ENCODE measurements around the gene NUP93. TPM values are rescaled to one million over a fixed set of nuclear protein-coding genes. Genes with fewer than 3 reads are reported as not detected.

The NUP93 gene
- total RNA-seq, 3 donors from 2014 or later: 29.4 to 48.8 (median 32.6) TPM

GRCh38 chr16:56763291-56763916 lies 33.5 kb downstream of the NUP93 start:
- H3K4me1 ChIP-seq: no peaks in the 10 kb centered on the region
- intact Hi-C loops (cut with DNase I; ENCODE audit: low total_unique reads): no loop called here
- H3K9me3 ChIP-seq: no peaks in the 10 kb centered on the region
- H3K27me3 ChIP-seq: no peaks in the 10 kb centered on the region
- no peak overlapping the region for H3K4me3 ChIP-seq
- H3K27ac ChIP-seq: no peak overlapping the region
- DNase-seq (ENCODE audit: low spot score in 2 of 2): no peak
- no peaks in the 10 kb centered on the region for H3K36me3 ChIP-seq
- no peak for TF ChIP-seq POLR2AphosphoS5 (IDR thresholded peaks at IDR 0.05)
- no peak for TF ChIP-seq CTCF (IDR thresholded peaks at IDR 0.05)
- TF ChIP-seq POLR2A (IDR thresholded peaks at IDR 0.05): no peak

GRCh38 chr16:56764835-56765234 lies 34.9 kb downstream of the NUP93 start:
- no peaks in the 10 kb centered on the region for H3K9me3 ChIP-seq
- intact Hi-C loops (cut with DNase I; ENCODE audit: low total_unique reads): loop anchor here (5.0 kb wide), 1 partner anchor 533 kb away; no protein-coding TSS in a partner anchor
- TF ChIP-seq POLR2AphosphoS5 (IDR thresholded peaks at IDR 0.05): no peak
- TF ChIP-seq POLR2A (IDR thresholded peaks at IDR 0.05): no peak
- TF ChIP-seq CTCF (IDR thresholded peaks at IDR 0.05): no peak
- H3K36me3 ChIP-seq: no peaks in the 10 kb centered on the region
- no peak for DNase-seq (ENCODE audit: low spot score in 2 of 2)
- no peaks in the 10 kb centered on the region for H3K4me1 ChIP-seq
- no peak overlapping the region for H3K27ac ChIP-seq
- H3K27me3 ChIP-seq: no peaks in the 10 kb centered on the region
- H3K4me3 ChIP-seq: no peak overlapping the region

- Histone ChIP-seq H3K4me3 (no peak overlapping the region), H3K4me1 (no peaks in the 10 kb centered on the region), H3K9me3 (no peaks in the 10 kb centered on the region), H3K27ac (no peak overlapping the region), H3K36me3 (no peaks in the 10 kb centered on the region), H3K27me3 (no peaks in the 10 kb centered on the region)
- TF ChIP-seq CTCF (IDR thresholded peaks at IDR 0.05) (no peak), POLR2AphosphoS5 (IDR thresholded peaks at IDR 0.05) (no peak), POLR2A (IDR thresholded peaks at IDR 0.05) (no peak)
- intact Hi-C loops (cut with DNase I; ENCODE audit: low total_unique reads): loop anchor here (5.0 kb wide), 1 partner anchor 534 kb away; no protein-coding TSS in a partner anchor
- DNase-seq (ENCODE audit: low spot score in 2 of 2): no peak
Measured at GRCh38 chr16:56765949-56766348, 36.0 kb downstream of the NUP93 start.

GRCh38 chr16:56767024-56767423 lies 37.1 kb downstream of the NUP93 start:
- Histone ChIP-seq H3K4me1 (no peaks in the 10 kb centered on the region), H3K9me3 (no peaks in the 10 kb centered on the region), H3K27me3 (no peaks in the 10 kb centered on the region), H3K27ac (no peak overlapping the region), H3K36me3 (no peaks in the 10 kb centered on the region), H3K4me3 (no peak overlapping the region)
- TF ChIP-seq CTCF (IDR thresholded peaks at IDR 0.05) (no peak), POLR2A (IDR thresholded peaks at IDR 0.05) (no peak), POLR2AphosphoS5 (IDR thresholded peaks at IDR 0.05) (no peak)
- intact Hi-C loops (cut with DNase I; ENCODE audit: low total_unique reads): loop anchor here (5.0 kb wide), 1 partner anchor 535 kb away; no protein-coding TSS in a partner anchor
- no peak for DNase-seq (ENCODE audit: low spot score in 2 of 2)

- H3K4me3 ChIP-seq: no peak overlapping the region
- H3K36me3 ChIP-seq: no peaks in the 10 kb centered on the region
- intact Hi-C loops (cut with DNase I; ENCODE audit: low total_unique reads): loop anchor here (5.0 kb wide), 1 partner anchor 537 kb away; no protein-coding TSS in a partner anchor
- no peaks in the 10 kb centered on the region for H3K27me3 ChIP-seq
- DNase-seq (ENCODE audit: low spot score in 2 of 2): no peak
- H3K27ac ChIP-seq: no peak overlapping the region
- H3K9me3 ChIP-seq: no peaks in the 10 kb centered on the region
- H3K4me1 ChIP-seq: peaks cover 0 to 3% of the 10 kb centered on the region in 2 donors
- no peak for TF ChIP-seq POLR2AphosphoS5 (IDR thresholded peaks at IDR 0.05)
- no peak for TF ChIP-seq CTCF (IDR thresholded peaks at IDR 0.05)
- TF ChIP-seq POLR2A (IDR thresholded peaks at IDR 0.05): no peak
Measured at GRCh38 chr16:56769677-56770076, 39.7 kb downstream of the NUP93 start.
